Activated CD8-positive, alpha-beta memory T cell treated with anti-CD3 and anti-CD28 coated beads for 4 hours (primary cell): ENCODE data around the gene VWA8.
"Not testable (repeated sequence)": the region's sequence is repeated elsewhere in the genome, so short reads cannot be mapped to it uniquely, and the experiment has no call there.

ENCODE experiments used
- DNase-seq, 2 donors: peaks; one replicate each; pipeline ENCODE4 v3.0.0-alpha.2; 2020; ENCODE audit warnings: low read depth in 2 of 2

VWA8 gene

DNA sequence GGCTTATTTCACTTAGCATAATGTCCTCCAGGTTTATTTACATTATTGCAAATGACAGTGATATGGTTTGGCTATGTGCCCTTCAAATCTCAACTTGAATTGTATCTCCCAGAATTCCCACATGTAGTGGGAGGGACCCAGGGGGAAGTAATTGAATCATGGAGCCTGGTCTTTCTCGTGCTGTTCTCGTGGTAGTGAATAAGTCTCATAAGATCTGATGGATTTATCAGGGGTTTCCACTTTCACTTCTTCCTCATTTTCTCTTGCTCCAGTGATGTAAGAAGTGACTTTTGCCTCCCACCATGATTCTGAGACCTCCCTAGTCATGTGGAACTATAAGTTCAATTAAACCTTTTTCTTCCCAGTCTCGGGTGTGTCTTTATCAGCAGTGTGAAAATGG is 109.6 kb downstream of the VWA8 start:
- no peak for DNase-seq

GRCh38 chr13:41848435-41849255 is 112.3 kb downstream of the VWA8 start:
- DNase-seq = no peak

GRCh38 chr13:41847216-41847615 is 113.7 kb downstream of the VWA8 start:
- no peak for DNase-seq

DNA sequence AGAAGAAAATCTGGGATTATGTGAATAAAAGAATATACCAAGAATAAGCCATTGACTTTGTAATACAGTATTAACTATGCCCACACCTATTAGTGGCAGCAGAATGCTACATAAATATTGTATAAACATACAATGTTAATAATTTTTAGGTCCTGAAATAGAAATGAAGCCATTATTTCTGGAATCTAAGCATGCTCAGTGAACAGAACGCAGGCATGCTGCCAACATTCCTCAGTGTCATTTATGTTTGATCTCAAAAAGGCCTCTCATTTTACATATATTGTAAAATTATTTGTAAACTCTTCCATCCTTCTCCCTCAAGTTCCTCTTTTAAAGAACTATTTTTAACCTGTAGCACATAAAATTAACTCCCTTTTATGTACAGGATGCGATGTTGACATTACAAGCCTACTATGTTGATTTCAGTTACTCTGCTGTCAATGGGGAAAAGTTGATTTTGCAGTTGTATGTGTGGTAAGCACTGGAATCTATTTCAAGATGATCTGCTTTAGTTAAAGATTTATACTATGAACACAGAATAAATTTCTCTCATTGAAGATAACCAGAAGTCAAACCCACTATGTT is 118.8 kb downstream of the VWA8 start:
- DNase-seq = no peak

- no peak for DNase-seq
Measured at GRCh38 chr13:41837629-41838028, 123.3 kb downstream of the VWA8 start.

- DNase-seq = no peak
Measured at GRCh38 chr13:41835871-41836270, 125.0 kb downstream of the VWA8 start.

DNA sequence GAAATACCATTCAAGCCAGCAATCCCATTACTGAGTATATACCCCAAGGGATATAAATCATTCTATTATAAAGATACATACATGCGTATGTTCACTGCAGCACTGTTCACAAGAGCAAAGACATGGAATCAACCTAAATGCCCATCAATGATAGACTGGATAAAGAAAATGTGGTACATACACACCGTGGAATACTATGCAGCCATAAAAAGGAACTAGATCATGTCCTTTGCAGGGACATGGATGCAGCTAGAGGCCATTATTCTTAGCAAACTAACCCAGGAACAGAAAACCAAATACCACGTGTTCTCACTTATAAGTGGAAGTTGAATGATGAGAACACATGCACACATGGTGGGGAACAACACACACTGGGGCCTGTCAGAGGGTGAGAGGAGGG is 126.2 kb downstream of the VWA8 start:
- not testable (repeated sequence) for DNase-seq

- DNase-seq = no peak
Measured at GRCh38 chr13:41833831-41834230, 127.1 kb downstream of the VWA8 start.

DNA sequence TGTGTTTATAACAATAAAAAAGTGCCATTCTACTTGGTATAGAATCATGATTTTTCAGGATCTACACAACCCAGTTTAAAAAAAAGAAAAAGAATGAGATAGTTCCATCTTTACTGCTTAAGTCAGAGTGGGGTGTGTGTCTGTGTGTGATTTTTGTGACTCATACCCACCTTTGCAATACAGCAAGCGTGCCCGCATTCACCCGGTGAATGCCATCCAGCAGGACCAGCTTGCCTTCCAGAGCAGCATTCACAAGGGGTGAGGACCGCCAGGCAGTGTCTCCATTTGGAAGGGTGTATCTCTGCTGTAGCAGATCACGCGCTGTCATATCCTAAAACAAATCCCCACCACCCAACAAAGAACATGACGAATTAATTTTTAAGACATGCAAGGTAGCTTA is 127.7 kb downstream of the VWA8 start:
- DNase-seq = no peak

- no peak for DNase-seq
Measured at GRCh38 chr13:41827507-41828213, 133.2 kb downstream of the VWA8 start.

DNA sequence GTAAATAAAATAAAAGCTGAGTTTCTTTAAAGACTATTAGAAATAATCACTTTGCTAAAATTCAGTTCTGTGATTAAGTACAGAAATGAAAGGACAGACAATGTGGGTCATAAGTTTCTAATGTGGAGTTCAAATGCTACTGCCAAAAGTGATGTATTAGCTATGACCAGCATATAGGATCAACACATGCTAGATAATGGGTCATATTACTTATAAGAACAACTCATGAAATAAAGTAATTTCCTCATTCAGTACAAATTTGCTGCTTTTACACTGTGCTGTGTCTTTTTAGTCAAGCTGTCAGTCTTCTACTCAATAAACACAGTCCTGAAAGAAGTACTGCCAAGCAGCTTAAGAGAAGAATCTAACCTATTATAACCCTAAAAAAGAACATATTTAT is 135.2 kb downstream of the VWA8 start:
- DNase-seq = no peak

DNA sequence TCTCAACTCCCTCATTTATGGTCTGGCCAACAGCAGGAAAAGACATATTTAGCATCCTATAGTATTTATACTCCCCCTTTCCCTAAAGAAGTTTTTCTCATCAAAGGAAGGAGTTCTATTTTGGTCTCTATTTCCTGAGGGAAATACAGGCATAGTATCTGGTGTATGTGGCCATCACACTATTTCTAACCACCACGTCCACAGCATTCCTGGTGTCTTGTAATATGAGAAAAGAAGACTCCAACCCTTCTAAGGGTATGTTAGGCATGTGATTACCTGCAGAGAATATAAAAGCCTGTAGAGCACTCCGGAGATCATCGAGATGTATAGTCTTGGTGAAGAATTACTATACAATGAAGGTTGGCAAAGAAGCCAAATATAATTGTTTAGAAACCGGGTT is 137.4 kb downstream of the VWA8 start:
- DNase-seq = no peak

GRCh38 chr13:41822560-41822959 is 138.3 kb downstream of the VWA8 start:
- DNase-seq = no peak

GRCh38 chr13:41821238-41821594 is 139.7 kb downstream of the VWA8 start:
- no peak for DNase-seq

DNA sequence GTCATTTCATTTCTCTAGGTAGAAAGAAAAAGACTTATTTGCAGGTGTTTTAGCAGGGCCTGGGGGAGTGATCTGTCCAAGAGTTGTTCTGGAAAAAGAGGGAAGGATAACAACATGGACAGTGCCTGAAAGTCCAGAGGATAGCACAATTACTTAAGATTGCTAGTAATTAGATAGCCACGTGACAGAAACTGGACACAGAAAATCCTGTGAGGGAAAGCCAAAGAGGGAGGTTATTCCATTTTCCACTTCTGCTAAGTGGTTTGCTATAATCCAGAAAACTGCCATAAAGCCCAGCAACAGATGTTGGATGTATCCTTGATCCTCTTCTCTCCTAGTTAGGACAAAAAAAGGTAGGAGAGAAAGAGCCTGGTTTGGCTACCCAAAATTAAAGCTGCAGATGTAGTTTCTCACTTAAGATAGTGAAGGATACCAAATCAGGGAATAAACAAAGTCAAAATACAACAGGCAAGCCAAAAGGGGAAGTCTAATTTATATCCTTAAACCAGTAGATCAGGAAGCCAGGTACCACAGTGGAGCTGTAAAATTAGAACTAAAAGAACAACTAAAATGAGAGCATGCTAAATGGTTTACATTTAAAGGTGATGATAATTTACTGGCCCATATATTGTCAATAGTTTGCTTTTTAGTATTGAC is 140.2 kb downstream of the VWA8 start:
- no peak for DNase-seq

DNA sequence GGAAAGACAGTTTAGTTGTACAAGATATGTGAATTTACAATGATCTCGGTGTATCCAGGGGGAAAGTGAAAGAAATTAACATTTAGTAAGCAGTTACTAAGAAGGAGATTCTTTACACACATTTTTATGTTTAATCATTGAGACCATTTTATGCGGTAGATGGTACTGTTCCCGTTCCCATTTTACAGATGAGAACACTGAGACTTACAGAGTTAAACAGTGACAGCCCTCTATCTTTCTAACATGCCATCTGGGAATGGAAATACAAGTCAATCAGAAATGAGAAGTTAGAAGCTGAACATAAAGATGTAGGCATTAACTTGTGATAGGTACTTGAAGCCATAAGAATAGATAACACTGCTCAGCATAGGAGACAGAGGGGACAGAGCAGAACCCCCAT is 144.9 kb downstream of the VWA8 start:
- no peak for DNase-seq

GRCh38 chr13:41813426-41813825 is 147.5 kb downstream of the VWA8 start:
- DNase-seq = no peak

DNA sequence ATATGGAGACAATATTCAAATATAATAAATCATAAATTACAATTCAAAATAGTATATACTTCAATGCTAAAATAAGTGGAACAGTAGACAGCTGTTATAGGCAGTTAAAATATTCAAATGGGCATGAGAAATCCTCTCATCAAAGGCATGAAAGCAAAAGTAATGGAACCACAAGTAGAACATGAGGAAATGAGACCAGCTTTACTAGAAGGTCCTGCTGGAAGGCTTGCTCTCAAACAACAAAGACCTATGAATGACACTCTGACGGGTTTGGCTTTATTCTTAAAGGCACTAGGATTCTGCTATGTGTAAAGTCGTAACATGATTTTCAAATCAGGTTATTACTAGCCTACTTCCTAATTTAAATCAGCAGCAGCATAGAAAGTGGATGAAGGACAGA is 148.1 kb downstream of the VWA8 start:
- no peak for DNase-seq

- DNase-seq = no peak
Measured at GRCh38 chr13:41812237-41812636, 148.7 kb downstream of the VWA8 start.

- DNase-seq = no peak
Measured at GRCh38 chr13:41811588-41812021, 149.3 kb downstream of the VWA8 start.

DNA sequence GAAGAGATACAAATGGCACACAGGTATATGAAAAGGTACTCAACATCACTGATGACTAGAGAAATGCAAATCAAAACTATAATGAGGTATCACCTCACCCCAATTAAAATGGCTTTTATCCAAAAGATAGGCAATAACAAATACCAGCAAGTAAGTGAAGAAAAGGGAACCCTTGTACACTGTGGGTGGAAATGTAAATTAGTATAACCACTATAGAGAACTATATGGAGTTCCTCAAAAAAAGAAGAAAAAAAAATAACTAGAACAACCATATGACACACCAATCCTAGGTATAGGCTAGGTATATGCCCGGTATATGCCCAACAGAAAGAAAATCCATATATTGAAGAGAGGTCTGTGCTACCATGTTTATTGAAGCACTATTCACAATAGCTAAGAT is 150.9 kb downstream of the VWA8 start:
- DNase-seq = no peak

- DNase-seq = not testable (repeated sequence)
Measured at GRCh38 chr13:41803445-41803735, 157.5 kb downstream of the VWA8 start.
